SH-SY5Y (cell line): ENCODE data around the gene KCNN3.

Source experiments
- GATA2 ChIP-seq: IDR thresholded peaks from 2 replicates; pipeline ENCODE4 v1.6.1; 2011; ENCODE audit warnings: mild to moderate bottlenecking, low read depth, low read length
- GATA3 ChIP-seq: IDR thresholded peaks from 2 replicates; pipeline ENCODE4 v1.6.1; 2011; ENCODE audit warnings: low read depth, mild to moderate bottlenecking, low read length, moderate library complexity

DNA sequence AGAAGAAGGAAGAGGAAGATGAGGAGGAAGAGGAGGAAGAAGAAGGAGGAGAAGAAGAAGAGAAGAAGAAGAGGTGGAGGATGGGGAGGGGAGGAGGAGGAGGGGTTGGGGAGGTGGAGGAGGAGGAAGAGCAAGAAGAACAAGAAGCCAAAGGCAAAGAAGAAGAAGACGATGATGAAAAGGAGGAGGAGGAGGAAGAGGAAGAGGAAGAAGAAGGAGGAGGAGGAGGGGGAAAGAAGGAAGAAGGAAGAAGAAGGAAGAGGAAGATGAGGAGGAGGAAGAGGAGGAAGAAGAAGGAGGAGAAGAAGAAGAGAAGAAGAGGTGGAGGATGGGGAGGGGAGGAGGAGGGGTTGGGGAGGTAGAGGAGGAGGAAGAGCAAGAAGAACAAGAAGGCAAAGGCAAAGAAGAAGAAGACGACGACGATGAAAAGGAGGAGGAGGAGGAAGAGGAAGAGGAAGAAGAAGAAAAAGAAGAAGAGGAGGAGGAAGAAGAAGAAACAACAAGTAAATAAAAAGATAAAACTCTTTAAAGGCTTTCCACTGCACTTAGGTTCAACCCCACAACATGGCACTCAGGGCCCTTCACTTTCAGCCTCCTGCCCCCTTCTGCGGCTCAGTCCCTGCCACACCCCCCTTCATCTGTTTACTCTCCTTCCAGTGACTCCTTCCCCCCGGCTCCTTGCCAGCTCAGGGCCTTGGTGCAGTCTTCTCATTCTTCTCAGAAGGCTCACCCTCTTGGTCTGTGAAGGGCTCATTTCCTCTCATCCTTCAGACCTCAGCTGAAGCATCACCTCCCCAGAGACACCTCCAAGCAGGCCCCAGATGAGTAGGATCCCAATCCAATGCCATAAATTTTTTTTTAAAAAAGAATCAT, 114.0 kb downstream of the KCNN3 start:
- no peak for TF ChIP-seq GATA3
- TF ChIP-seq GATA2, result no peak
